Bronchial epithelial cell (primary cell): ENCODE data around the gene WAS. TPM values are rescaled to one million over a fixed set of nuclear protein-coding genes. Genes with fewer than 3 reads are reported as not detected.

Experiments used
- DNase-seq: peaks from one replicate; pipeline ENCODE4 v3.0.0-alpha.2; 2010; ENCODE audit warnings: low read depth
- FAIRE-seq: peaks from 2 replicates; lab custom pipeline; 2011; peaks lifted over from hg19 to GRCh38; lab: Jason Lieb, UNC
- H3K27me3 ChIP-seq: 2 replicates; pipeline ENCODE4 v1.5.1; 2011; ENCODE audit warnings: low read length; ENCODE audit not compliant: control insufficient read depth, insufficient read depth
- H3K36me3 ChIP-seq: 2 replicates; pipeline ENCODE4 v1.5.1; 2011; ENCODE audit warnings: low read length; ENCODE audit not compliant: control insufficient read depth, insufficient read depth
- H3K4me3 ChIP-seq: 2 replicates; pipeline ENCODE4 v1.5.1; 2011; ENCODE audit warnings: mild to moderate bottlenecking, low read depth, low read length, control low read depth
- total RNA-seq: library from RNA; depleted of rRNA; stranded (reverse); fragments of >200 nt; gene quantifications from 2 replicates; pipeline ENCODE4 v1.2.1, GENCODE V29; 2014
- TF ChIP-seq, protein P1 (sequence below): IDR thresholded peaks from 2 replicates; pipeline ENCODE4 v1.5.1; 2011; ENCODE audit warnings: mild to moderate bottlenecking, moderate library complexity, low read length, control low read depth, inconsistent platforms; ENCODE audit not compliant: insufficient read depth, severe bottlenecking

WAS gene
- total RNA-seq, 1 donor from 2014 or later, result not detected

DNA sequence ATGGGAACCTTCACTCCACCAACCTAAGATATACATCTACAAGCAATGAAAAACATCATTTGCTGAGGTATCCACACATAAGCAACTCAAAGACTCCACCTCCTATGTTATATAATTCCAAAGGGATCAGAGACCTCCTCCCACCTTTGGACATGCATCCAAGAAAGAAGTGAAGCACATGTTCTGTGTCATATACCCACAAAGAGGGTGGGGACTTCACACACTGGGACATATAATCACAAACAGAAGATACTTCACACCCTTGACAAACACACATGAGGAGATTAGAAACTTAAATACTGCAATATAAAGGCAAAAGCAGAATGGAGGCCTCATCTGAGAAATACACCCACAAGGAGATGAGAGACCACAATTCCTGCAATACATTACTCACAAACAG is 38.3 kb downstream of the WAS start:
- no peak for DNase-seq
- TF ChIP-seq, protein P1, sequence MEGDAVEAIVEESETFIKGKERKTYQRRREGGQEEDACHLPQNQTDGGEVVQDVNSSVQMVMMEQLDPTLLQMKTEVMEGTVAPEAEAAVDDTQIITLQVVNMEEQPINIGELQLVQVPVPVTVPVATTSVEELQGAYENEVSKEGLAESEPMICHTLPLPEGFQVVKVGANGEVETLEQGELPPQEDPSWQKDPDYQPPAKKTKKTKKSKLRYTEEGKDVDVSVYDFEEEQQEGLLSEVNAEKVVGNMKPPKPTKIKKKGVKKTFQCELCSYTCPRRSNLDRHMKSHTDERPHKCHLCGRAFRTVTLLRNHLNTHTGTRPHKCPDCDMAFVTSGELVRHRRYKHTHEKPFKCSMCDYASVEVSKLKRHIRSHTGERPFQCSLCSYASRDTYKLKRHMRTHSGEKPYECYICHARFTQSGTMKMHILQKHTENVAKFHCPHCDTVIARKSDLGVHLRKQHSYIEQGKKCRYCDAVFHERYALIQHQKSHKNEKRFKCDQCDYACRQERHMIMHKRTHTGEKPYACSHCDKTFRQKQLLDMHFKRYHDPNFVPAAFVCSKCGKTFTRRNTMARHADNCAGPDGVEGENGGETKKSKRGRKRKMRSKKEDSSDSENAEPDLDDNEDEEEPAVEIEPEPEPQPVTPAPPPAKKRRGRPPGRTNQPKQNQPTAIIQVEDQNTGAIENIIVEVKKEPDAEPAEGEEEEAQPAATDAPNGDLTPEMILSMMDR, result no peak
- Histone ChIP-seq H3K36me3 (no peaks in the 10 kb centered on the region), H3K27me3 (no peaks in the 10 kb centered on the region), H3K4me3 (no peak overlapping the region)
- no peak for FAIRE-seq

DNA sequence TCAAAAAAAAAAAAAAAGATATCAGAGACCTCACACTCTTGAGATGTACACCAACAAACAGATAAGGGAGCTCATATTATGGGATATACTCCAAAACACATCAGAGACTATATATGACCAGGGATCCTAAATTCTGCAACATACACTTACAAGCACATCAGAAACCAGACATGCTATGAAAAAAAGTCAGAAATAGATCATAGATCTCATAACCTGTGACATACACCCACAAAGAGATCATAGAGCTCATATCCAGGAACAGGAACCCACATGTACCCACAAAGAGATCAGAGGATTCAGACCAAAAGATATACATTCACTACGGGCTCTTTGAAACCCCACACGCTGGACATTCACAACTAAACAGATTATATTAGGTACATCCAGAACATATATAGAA is 43.0 kb downstream of the WAS start:
- no peak for DNase-seq
- H3K4me3 ChIP-seq, result no peak overlapping the region
- FAIRE-seq, result no peak
- H3K36me3 ChIP-seq, result no peaks in the 10 kb centered on the region
- H3K27me3 ChIP-seq, result no peaks in the 10 kb centered on the region
- TF ChIP-seq, protein P1, result no peak

DNA sequence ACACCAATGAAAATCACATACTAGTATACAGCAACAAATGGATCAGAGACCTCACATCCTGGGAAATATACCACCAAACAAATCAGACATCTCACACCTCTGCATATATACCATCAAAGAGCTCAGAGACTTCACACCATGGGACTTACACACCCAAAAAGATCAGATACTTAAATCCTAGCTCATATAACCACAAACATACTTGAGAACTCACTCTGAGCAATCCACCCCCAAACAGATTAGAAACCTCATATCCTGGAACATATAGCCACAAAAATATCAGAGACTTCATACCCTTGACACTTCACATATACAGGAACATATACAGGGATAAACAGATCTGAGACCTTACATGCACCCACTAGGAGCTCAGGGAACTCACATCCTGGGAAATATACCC is 45.1 kb downstream of the WAS start:
- no peak overlapping the region for H3K4me3 ChIP-seq
- no peaks in the 10 kb centered on the region for H3K27me3 ChIP-seq
- DNase-seq, result no peak
- H3K36me3 ChIP-seq, result no peaks in the 10 kb centered on the region
- TF ChIP-seq, protein P1, result no peak
- FAIRE-seq, result no peak

DNA sequence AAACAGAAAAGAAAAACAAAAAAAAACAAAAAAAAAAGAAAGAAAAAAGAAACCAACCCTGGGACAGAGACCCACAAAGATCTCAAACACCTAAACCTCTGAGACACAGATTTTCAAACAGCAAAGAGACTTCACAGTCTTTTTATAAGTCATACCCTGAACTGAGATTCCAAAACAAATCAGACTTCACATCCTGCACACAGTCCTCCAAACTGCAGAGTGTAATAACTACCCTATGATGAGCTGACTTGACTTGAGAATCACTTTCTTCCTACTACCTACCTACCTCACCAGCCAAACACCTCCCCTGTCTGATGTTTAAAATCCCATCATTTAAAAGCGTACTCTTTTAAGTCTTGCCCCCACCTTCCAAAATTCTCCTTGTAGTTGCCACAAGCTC is 52.7 kb downstream of the WAS start:
- DNase-seq (no peak), FAIRE-seq (no peak)
- Histone ChIP-seq H3K27me3 (no peaks in the 10 kb centered on the region), H3K4me3 (no peak overlapping the region), H3K36me3 (no peaks in the 10 kb centered on the region)
- TF ChIP-seq, protein P1, result no peak

DNA sequence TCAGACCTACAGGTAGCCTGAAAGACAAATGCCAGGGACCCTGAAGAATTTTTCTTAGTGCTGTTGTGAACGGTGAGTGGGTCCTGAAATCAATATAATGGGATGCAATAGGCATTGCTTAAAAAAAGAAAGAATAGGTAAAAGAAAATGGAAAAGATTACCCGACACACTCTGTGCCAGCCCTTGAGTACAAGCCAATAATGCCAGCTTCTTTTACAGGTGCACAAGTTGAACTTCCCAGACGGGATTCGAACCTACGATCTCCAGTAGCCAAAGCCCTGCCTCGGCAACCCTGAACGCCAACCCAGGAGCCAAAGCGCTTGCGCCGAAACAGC is 53.2 kb downstream of the WAS start:
- FAIRE-seq (no peak), DNase-seq (no peak)
- Histone ChIP-seq H3K27me3 (no peaks in the 10 kb centered on the region), H3K4me3 (no peak overlapping the region), H3K36me3 (no peaks in the 10 kb centered on the region)
- TF ChIP-seq, protein P1, result no peak

DNA sequence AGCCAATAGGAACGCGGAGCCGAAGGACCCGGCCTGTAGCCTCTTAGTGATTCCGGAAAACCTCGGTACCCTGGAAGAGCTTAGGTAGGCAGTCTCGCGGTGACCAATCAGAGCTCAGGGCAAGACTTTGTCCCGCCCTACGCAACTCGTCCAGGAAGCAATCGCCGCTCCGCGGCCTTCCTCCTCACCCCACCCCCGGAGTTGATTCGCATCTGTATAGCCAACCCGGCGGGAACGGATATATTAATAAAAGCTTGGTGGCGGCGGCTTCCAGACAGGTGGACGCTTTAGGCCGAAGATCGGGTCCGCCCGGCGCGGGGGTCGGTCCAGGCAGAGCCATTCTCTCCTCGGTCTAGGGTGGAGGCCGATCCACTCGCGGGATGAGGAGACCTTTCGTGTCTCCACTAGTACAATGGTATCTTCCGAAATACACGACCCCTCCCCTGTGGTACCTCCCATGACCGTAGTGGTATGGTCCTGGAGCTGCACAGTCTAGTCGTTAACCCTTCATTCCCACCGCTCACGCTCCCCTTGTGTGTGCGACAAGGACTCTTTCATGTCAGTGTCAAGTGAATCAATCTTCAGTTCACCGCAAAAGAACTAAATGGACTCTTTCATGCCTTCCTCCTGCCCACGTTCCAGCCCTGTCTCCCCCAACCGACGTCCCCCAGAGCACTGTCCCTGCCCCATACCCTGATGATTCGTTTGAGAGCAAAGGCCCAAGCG is 53.8 kb downstream of the WAS start:
- TF ChIP-seq, protein P1, result no peak
- peak overlapping the region; percentile 65 for H3K4me3 ChIP-seq
- FAIRE-seq (no peak), DNase-seq (peak; percentile 93)
- no peaks in the 10 kb centered on the region for H3K36me3 ChIP-seq
- H3K27me3 ChIP-seq, result no peaks in the 10 kb centered on the region
